ENCODE results near the gene KRTAP10-11.
"Not testable (repeated sequence)": the region's sequence is repeated elsewhere in the genome, so short reads cannot be mapped to it uniquely, and the experiment has no call there.

KRTAP10-11 gene

GRCh38 chr21:44636209-44637017 is 9.8 kb upstream of the KRTAP10-11 start:
- H3K4me3 ChIP-seq (replicated peaks in 1 of 2; ENCODE audit: low read depth in 2 of 2, low read length in 2 of 2) = no peak overlapping the region
- no peak for DNase-seq (ENCODE audit: low read depth in 2 of 2)
- TF ChIP-seq CTCF (IDR thresholded peaks at IDR 0.05; ENCODE audit: low read depth, low read length) = no peak

GRCh38 chr21:44637018-44637850 is 9.0 kb upstream of the KRTAP10-11 start, which contains the start of gene KRTAP10-10:
Gene KRTAP10-10 (plus strand): TSS chr21:44637356. CDS start chr21:44637418, 62 bp downstream.
- TF ChIP-seq CTCF (IDR thresholded peaks at IDR 0.05; ENCODE audit: low read depth, low read length) = no peak
- no peak for DNase-seq (ENCODE audit: low read depth in 2 of 2)
- no peak within 1 kb of the TSS for H3K4me3 ChIP-seq (replicated peaks in 1 of 2; ENCODE audit: low read depth in 2 of 2, low read length in 2 of 2)

- not testable (repeated sequence) for DNase-seq (ENCODE audit: low read depth in 2 of 2); H3K4me3 ChIP-seq (replicated peaks in 1 of 2; ENCODE audit: low read depth in 2 of 2, low read length in 2 of 2)
Measured at GRCh38 chr21:44637851-44638348, 8.3 kb upstream of the KRTAP10-11 start.

- H3K4me3 ChIP-seq (replicated peaks in 1 of 2; ENCODE audit: low read depth in 2 of 2, low read length in 2 of 2); DNase-seq (ENCODE audit: low read depth in 2 of 2): not testable (repeated sequence)
Measured at GRCh38 chr21:44638506-44639330, 7.5 kb upstream of the KRTAP10-11 start.

GRCh38 chr21:44639331-44639655 is 6.9 kb upstream of the KRTAP10-11 start:
- no peak for DNase-seq (ENCODE audit: low read depth in 2 of 2)
- no peak for TF ChIP-seq CTCF (IDR thresholded peaks at IDR 0.05; ENCODE audit: low read depth, low read length)
- H3K4me3 ChIP-seq (replicated peaks in 1 of 2; ENCODE audit: low read depth in 2 of 2, low read length in 2 of 2) = no peak overlapping the region

GRCh38 chr21:44640761-44641160 is 5.5 kb upstream of the KRTAP10-11 start:
- DNase-seq (ENCODE audit: low read depth in 2 of 2) = no peak
- no peak for TF ChIP-seq CTCF (IDR thresholded peaks at IDR 0.05; ENCODE audit: low read depth, low read length)
- H3K4me3 ChIP-seq (replicated peaks in 1 of 2; ENCODE audit: low read depth in 2 of 2, low read length in 2 of 2) = no peak overlapping the region

- no peak overlapping the region for H3K4me3 ChIP-seq (replicated peaks in 1 of 2; ENCODE audit: low read depth in 2 of 2, low read length in 2 of 2)
- DNase-seq (ENCODE audit: low read depth in 2 of 2) = no peak
- TF ChIP-seq CTCF (IDR thresholded peaks at IDR 0.05; ENCODE audit: low read depth, low read length) = no peak
Measured at GRCh38 chr21:44643741-44644310, 2.4 kb upstream of the KRTAP10-11 start.
